ENCODE data around the gene REXO4. TPM values are rescaled to one million over a fixed set of nuclear protein-coding genes. Genes with fewer than 3 reads are reported as not detected.

The REXO4 gene
- polyA plus RNA-seq, 1 donor (not counting 4 experiments of a cell fraction or from before 2014, with no cell fraction given): 21.5 TPM

GRCh38 chr9:133406480-133407307 is 11.1 kb downstream of the REXO4 start:
- H3K27ac ChIP-seq (ENCODE audit: control insufficient read depth, insufficient read depth, low read length): no peak overlapping the region
- dilution Hi-C loops (cut with MboI; ENCODE audit: extremely low pct_ligation_motif_present, low sequenced_read_pairs): no loop called here
- H3K79me2 ChIP-seq (ENCODE audit: control insufficient read depth, insufficient read depth, low read length): no peaks in the 10 kb centered on the region
- H3K4me2 ChIP-seq (ENCODE audit: control insufficient read depth, extremely low read depth, insufficient read depth, low read depth, low read length): no peak overlapping the region
- H3K27me3 ChIP-seq (ENCODE audit: control insufficient read depth, extremely low read depth, insufficient read depth, low read length): no peaks in the 10 kb centered on the region
- no peaks in the 10 kb centered on the region for H3K9me3 ChIP-seq (ENCODE audit: control insufficient read depth, low read depth, low read length)
- no peak overlapping the region for H3K4me3 ChIP-seq (ENCODE audit: control insufficient read depth in 2 of 3, extremely low read depth in 1 of 3, insufficient read depth in 2 of 3, low read depth in 1 of 3, low read length in 3 of 3)
- H3K4me1 ChIP-seq (ENCODE audit: control insufficient read depth, extremely low read depth, insufficient read depth, low read length): no peaks in the 10 kb centered on the region
- no peak for TF ChIP-seq EZH2 (IDR thresholded peaks at IDR 0.05; ENCODE audit: low read length)
- TF ChIP-seq, protein P1, sequence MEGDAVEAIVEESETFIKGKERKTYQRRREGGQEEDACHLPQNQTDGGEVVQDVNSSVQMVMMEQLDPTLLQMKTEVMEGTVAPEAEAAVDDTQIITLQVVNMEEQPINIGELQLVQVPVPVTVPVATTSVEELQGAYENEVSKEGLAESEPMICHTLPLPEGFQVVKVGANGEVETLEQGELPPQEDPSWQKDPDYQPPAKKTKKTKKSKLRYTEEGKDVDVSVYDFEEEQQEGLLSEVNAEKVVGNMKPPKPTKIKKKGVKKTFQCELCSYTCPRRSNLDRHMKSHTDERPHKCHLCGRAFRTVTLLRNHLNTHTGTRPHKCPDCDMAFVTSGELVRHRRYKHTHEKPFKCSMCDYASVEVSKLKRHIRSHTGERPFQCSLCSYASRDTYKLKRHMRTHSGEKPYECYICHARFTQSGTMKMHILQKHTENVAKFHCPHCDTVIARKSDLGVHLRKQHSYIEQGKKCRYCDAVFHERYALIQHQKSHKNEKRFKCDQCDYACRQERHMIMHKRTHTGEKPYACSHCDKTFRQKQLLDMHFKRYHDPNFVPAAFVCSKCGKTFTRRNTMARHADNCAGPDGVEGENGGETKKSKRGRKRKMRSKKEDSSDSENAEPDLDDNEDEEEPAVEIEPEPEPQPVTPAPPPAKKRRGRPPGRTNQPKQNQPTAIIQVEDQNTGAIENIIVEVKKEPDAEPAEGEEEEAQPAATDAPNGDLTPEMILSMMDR (optimal IDR thresholded peaks at IDR 0.05 in 1 of 3, IDR thresholded peaks at IDR 0.05 in 1 of 3, conservative IDR thresholded peaks at IDR 0.05 in 1 of 3; ENCODE audit: extremely low read depth in 1 of 3, insufficient read depth in 2 of 3, low read length in 3 of 3): peak; percentile 92 to 100 (median 98)
- H3K9ac ChIP-seq (ENCODE audit: control insufficient read depth, extremely low read depth, insufficient read depth, low read length): no peak overlapping the region
- H2AFZ ChIP-seq (ENCODE audit: control insufficient read depth, low read length): no peak overlapping the region
- no peaks in the 10 kb centered on the region for H3K9me1 ChIP-seq (ENCODE audit: control insufficient read depth, extremely low read depth, insufficient read depth, low read length)
- H4K20me1 ChIP-seq (ENCODE audit: control insufficient read depth, extremely low read depth, insufficient read depth, low read length): peaks cover 4% of the 10 kb centered on the region
- DNase-seq (ENCODE audit: low read depth, low spot score): no peak
- H3K36me3 ChIP-seq (ENCODE audit: control insufficient read depth in 2 of 2, extremely low read depth in 1 of 2, insufficient read depth in 2 of 2, low read length in 2 of 2): peaks cover 31 to 34% of the 10 kb centered on the region in 2 experiments
- FAIRE-seq: peak; percentile 36

DNA sequence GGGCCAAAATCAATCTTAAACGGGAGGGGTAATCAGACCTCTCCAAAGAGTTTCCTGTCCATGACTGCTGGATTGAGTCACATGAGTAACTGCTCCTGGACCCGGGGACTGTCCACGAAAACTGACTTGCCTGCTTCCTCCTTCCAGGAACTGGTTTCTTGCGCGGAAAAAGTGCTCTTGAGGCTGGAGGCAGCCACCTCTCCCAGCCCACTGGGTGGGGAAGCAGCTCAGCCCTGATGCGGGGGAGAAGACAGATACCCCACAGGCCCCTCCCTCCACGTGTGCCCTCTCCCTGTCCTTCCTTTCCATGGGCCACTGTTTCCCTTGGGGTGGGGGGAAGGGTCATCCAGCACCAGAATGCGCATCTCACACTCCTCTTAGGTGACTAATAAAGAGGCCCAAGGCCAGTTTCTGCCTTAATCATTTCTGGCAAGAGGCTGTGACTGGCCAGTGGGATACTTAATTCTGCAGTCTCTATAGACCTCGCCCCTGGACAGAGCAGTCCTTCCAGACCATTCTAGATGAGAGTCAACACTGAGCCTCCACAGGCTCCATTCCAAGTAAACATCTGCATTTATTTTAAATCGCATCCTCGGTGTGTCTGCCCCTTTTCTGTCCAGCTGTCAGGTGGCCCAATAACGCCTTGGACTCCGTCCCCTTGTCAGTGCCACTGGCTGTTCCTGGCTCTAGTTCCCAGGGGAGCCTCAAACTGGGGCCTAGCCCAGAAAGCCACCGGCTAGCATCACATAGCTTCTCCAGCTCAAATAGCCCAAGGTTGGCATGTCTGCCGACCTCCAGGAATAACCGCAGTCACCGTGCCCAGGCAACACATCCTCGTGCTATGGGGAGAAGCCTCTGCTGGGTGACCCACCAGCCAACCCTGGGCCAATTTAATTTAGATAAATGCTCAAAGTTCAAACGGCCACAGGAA is 12.0 kb downstream of the REXO4 start:
- no peak overlapping the region for H3K9ac ChIP-seq (ENCODE audit: control insufficient read depth, extremely low read depth, insufficient read depth, low read length)
- H3K27ac ChIP-seq (ENCODE audit: control insufficient read depth, insufficient read depth, low read length): no peak overlapping the region
- dilution Hi-C loops (cut with MboI; ENCODE audit: extremely low pct_ligation_motif_present, low sequenced_read_pairs): no loop called here
- no peaks in the 10 kb centered on the region for H3K4me1 ChIP-seq (ENCODE audit: control insufficient read depth, extremely low read depth, insufficient read depth, low read length)
- H4K20me1 ChIP-seq (ENCODE audit: control insufficient read depth, extremely low read depth, insufficient read depth, low read length): peaks cover 4% of the 10 kb centered on the region
- H3K79me2 ChIP-seq (ENCODE audit: control insufficient read depth, insufficient read depth, low read length): no peaks in the 10 kb centered on the region
- H2AFZ ChIP-seq (ENCODE audit: control insufficient read depth, low read length): no peak overlapping the region
- H3K36me3 ChIP-seq (ENCODE audit: control insufficient read depth in 2 of 2, extremely low read depth in 1 of 2, insufficient read depth in 2 of 2, low read length in 2 of 2): peaks cover 27 to 32% of the 10 kb centered on the region in 2 experiments
- no peak for DNase-seq (ENCODE audit: low read depth, low spot score)
- no peak for TF ChIP-seq EZH2 (IDR thresholded peaks at IDR 0.05; ENCODE audit: low read length)
- TF ChIP-seq, protein P1 (optimal IDR thresholded peaks at IDR 0.05 in 1 of 3, IDR thresholded peaks at IDR 0.05 in 1 of 3, conservative IDR thresholded peaks at IDR 0.05 in 1 of 3; ENCODE audit: extremely low read depth in 1 of 3, insufficient read depth in 2 of 3, low read length in 3 of 3): no peak
- H3K9me1 ChIP-seq (ENCODE audit: control insufficient read depth, extremely low read depth, insufficient read depth, low read length): no peaks in the 10 kb centered on the region
- no peak for FAIRE-seq
- no peak overlapping the region for H3K4me2 ChIP-seq (ENCODE audit: control insufficient read depth, extremely low read depth, insufficient read depth, low read depth, low read length)
- H3K27me3 ChIP-seq (ENCODE audit: control insufficient read depth, extremely low read depth, insufficient read depth, low read length): no peaks in the 10 kb centered on the region
- no peak overlapping the region for H3K4me3 ChIP-seq (ENCODE audit: control insufficient read depth in 2 of 3, extremely low read depth in 1 of 3, insufficient read depth in 2 of 3, low read depth in 1 of 3, low read length in 3 of 3)
- no peaks in the 10 kb centered on the region for H3K9me3 ChIP-seq (ENCODE audit: control insufficient read depth, low read depth, low read length)
